Neutrophil (primary cell): Measurements from ENCODE around the gene NRN1L.

Experiments
- H3K27ac ChIP-seq: fragments of 200-600 bp; sonication (generic); 2 replicates; pipeline ENCODE4 v1.5.1; 2016; ENCODE audit warnings: mild to moderate bottlenecking, moderate library complexity
- H3K27me3 ChIP-seq: fragments of 200-600 bp; sonication (generic); 2 replicates; pipeline ENCODE4 v1.6.0; 2016; ENCODE audit warnings: mild to moderate bottlenecking
- H3K36me3 ChIP-seq: fragments of 200-600 bp; sonication (generic); 2 replicates; pipeline ENCODE4 v1.5.1; 2017
- H3K4me1 ChIP-seq, 2 experiments: fragments of 200-600 bp in 1 of 2; sonication (generic) in 1 of 2; 1 replicate in 1 of 2; 2 replicates in 1 of 2; pipeline versions ENCODE4 v1.5.1 to v1.6.1; 2013 to 2016; ENCODE audit warnings: low read depth in 1 of 2, low read length in 1 of 2, mild to moderate bottlenecking in 1 of 2, moderate library complexity in 1 of 2; ENCODE audit not compliant: control insufficient read depth in 1 of 2, insufficient read depth in 1 of 2
- H3K4me3 ChIP-seq, 2 experiments: fragments of 200-600 bp in 1 of 2; sonication (generic) in 1 of 2; 1 replicate in 1 of 2; 2 replicates in 1 of 2; pipeline ENCODE4 v1.5.1; 2013 to 2016; ENCODE audit warnings: low read depth in 1 of 2, low read length in 1 of 2, mild to moderate bottlenecking in 1 of 2, moderate library complexity in 1 of 2
- H3K9me3 ChIP-seq: fragments of 200-600 bp; sonication (generic); 2 replicates; pipeline ENCODE4 v1.5.1; 2016
- CTCF ChIP-seq: fragments of 200-600 bp; sonication (generic); IDR thresholded peaks from 2 replicates; pipeline ENCODE4 v1.5.1; 2016; ENCODE audit warnings: antibody characterized with exemption

Gene NRN1L

GRCh38 chr16:67877064-67877463, 7.6 kb upstream of the NRN1L start:
- Histone ChIP-seq H3K4me3 (no peak overlapping the region), H3K36me3 (peaks cover 62% of the 10 kb centered on the region), H3K4me1 (peaks cover 20 to 21% of the 10 kb centered on the region in 2 experiments)

GRCh38 chr16:67878232-67878631, 6.5 kb upstream of the NRN1L start:
- H3K27ac ChIP-seq: no peak overlapping the region
- H3K9me3 ChIP-seq: no peaks in the 10 kb centered on the region
- peaks cover 73% of the 10 kb centered on the region for H3K36me3 ChIP-seq
- H3K27me3 ChIP-seq: no peaks in the 10 kb centered on the region
- peaks cover 13 to 14% of the 10 kb centered on the region in 2 experiments for H3K4me1 ChIP-seq
- H3K4me3 ChIP-seq: no peak overlapping the region
- TF ChIP-seq CTCF: no peak

More at GRCh38 chr16:67877064-67877463, 7.6 kb upstream of the NRN1L start:
- H3K27me3 ChIP-seq: no peaks in the 10 kb centered on the region
- no peaks in the 10 kb centered on the region for H3K9me3 ChIP-seq
- H3K27ac ChIP-seq: no peak overlapping the region
- TF ChIP-seq CTCF: no peak

GRCh38 chr16:67878846-67879245, 5.8 kb upstream of the NRN1L start:
- Histone ChIP-seq H3K27me3 (no peaks in the 10 kb centered on the region), H3K27ac (no peak overlapping the region), H3K4me1 (peaks cover 8% of the 10 kb centered on the region in 2 experiments), H3K36me3 (peaks cover 79% of the 10 kb centered on the region), H3K4me3 (no peak overlapping the region), H3K9me3 (no peaks in the 10 kb centered on the region)
- TF ChIP-seq CTCF: no peak

- H3K4me3 ChIP-seq: no peak overlapping the region
- H3K36me3 ChIP-seq: peaks cover 86% of the 10 kb centered on the region
- H3K27me3 ChIP-seq: no peaks in the 10 kb centered on the region
- H3K27ac ChIP-seq: no peak overlapping the region
- H3K9me3 ChIP-seq: no peaks in the 10 kb centered on the region
- TF ChIP-seq CTCF: no peak
- H3K4me1 ChIP-seq: peaks cover 1 to 2% of the 10 kb centered on the region in 2 experiments
Measured at GRCh38 chr16:67879462-67879861, 5.2 kb upstream of the NRN1L start.

- Histone ChIP-seq H3K9me3 (no peaks in the 10 kb centered on the region), H3K4me1 (no peaks in the 10 kb centered on the region), H3K4me3 (no peak overlapping the region), H3K27ac (no peak overlapping the region), H3K27me3 (no peaks in the 10 kb centered on the region), H3K36me3 (peaks cover 90% of the 10 kb centered on the region)
- no peak for TF ChIP-seq CTCF
Measured at GRCh38 chr16:67879936-67880335, 4.7 kb upstream of the NRN1L start.

- Histone ChIP-seq H3K9me3 (no peaks in the 10 kb centered on the region), H3K36me3 (peaks cover 97% of the 10 kb centered on the region), H3K27ac (no peak overlapping the region), H3K4me3 (no peak overlapping the region), H3K27me3 (no peaks in the 10 kb centered on the region), H3K4me1 (no peaks in the 10 kb centered on the region)
- TF ChIP-seq CTCF: no peak
Measured at GRCh38 chr16:67880584-67880983, 4.1 kb upstream of the NRN1L start.
